Measurements from ENCODE around the gene DPYSL5. TPM values are rescaled to one million over a fixed set of nuclear protein-coding genes. Genes with fewer than 3 reads are reported as not detected.
A peak's percentile ranks its signal among the peaks of the same experiment; 100 is the strongest.

DPYSL5 gene
- total RNA-seq, 2 donors from 2014 or later: not detected

DNA sequence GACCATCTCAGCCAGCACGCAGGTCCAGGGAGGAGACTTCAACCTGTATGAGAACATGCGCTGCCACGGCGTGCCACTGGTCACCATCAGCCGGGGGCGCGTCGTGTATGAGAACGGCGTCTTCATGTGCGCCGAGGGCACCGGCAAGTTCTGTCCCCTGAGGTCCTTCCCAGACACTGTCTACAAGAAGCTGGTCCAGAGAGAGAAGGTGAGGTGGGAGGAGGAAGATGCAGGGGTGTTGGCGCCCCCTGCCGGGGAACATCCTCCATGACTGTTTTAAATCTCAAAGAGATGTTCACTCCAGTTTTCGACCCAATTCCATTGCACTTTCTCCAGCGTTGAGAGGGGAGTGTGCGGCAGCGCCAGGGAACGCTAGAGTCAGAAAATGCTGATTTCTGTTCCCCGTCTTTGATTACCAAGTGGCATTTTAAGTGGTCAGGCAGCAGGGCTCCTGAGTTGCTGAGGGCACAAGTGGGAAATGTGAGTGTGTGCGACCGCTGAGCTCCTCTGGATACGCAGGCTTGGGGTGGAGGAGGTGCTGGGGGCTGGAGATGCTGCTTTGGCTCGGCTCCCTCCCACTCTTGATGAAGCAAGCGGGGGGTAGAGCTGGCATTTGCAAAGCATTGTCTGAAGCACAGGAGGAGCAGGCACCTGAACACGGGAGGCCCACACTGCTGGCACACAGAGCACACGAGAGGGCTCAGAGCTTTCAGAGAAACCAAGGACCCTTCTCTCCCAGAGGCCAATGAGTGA is 94.8 kb downstream of the DPYSL5 start:
- intact Hi-C loops (cut with DNase I): loop anchor here (1.0 to 5.0 kb wide), 2 partner anchors 95 to 96 kb away; partner anchors contain the start of gene DPYSL5 (in 1 of the 2)
- DNase-seq (peak; percentile 70), ATAC-seq (peak; percentile 34 to 41)

DNA sequence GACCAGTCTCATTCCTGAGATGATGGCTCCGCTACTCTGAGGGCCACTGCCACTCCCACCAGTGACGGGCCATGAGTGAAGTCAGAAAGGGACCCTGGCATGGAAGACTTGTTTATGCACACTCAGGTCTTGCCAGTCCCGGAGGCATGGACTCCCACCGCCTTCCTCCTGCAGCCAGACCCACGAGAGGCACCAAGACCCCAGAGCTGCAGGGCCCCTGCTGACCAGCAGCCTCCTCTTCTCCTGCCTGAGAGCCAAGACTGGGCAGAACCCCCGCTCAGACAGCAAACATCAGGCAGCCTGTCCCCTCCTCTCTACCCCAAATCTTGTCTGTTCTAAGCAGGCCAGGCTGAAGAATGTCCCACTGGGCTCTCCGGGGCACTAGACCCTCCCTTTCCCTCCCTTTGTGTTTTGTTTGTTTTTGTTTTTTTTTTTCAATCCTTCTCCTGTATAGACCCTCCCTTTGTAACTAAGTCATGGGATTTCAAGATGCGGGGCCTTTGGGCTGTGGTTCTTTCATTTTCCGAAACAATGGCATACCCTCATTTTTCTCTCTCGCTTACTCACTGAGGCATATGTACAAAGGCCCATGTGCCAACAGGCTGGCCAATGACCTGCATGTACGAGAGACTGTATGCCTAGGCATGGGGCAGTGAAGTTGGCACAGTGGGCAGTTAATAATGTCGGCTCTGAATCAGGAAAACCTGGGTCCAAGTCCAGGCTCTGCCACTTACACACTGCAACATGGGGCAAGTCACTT is 98.2 kb downstream of the DPYSL5 start:
- ATAC-seq (no peak), DNase-seq (no peak)
- intact Hi-C loops (cut with DNase I): no loop called here

DNA sequence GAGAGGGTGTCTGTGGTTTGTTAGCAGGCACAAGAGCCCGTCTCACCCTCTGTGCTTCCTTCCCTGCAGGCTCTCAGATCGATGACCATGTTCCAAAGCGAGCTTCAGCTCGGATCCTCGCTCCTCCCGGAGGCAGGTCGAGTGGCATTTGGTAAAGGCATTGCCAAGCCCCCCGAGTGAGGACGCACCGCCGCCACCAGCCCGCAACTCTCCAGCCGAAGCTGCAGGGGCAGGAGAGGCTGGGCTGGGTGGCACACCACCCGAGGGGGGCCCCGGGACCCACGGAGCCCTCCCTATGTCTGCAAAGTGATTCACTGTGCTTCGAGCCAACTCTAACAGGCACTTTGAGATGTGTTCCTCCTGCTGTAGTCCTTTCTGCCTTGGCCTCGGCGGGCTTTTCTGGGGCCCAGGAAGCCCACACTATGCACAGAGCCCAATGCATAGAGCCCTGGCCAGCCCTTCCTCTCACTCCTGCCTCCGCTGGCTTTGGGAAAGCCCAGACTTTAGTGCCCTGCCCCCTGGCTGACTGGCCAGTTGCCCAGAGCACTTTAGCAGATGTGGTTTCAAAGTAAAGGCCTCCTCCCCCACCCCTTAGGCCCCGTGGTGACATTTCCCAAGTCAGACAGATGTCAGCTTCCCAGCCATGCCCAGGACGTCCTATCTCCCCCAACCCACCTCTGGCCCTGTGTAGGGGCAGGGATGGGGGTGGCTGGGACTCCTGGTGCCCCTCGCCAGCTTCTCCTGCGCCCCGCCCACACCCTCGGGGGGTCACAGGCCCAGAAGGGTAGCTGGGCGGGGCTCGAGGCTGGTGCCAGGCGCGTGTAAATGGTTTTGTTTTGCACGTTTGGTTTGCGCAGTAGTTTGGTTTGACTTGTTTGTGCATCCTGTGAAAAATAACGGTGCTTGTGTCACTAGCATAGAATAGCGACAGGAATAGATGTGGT is 99.2 kb downstream of the DPYSL5 start:
- DNase-seq: no peak
- intact Hi-C loops (cut with DNase I): no loop called here
- peak; percentile 64 to 76 for ATAC-seq

DNA sequence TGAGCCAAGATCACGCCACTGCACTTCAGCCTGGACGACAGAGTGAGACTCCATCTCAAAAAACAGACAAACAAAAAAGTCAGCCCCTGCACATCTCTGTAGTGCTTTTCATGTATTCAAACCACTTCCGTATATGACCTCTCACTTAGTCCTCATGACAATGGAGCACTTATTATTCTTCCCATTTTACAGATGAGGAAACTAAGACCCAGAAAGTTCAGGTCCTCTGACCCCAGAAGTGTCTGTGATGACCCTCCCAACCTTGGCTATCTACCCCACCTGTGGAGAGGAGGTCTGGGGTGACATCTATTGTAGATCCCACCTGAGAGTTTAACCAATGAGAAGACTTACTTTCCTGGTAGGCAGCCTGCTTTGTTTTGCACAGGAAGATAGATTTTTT is 100.9 kb downstream of the DPYSL5 start:
- intact Hi-C loops (cut with DNase I): no loop called here
- DNase-seq (no peak), ATAC-seq (no peak)

DNA sequence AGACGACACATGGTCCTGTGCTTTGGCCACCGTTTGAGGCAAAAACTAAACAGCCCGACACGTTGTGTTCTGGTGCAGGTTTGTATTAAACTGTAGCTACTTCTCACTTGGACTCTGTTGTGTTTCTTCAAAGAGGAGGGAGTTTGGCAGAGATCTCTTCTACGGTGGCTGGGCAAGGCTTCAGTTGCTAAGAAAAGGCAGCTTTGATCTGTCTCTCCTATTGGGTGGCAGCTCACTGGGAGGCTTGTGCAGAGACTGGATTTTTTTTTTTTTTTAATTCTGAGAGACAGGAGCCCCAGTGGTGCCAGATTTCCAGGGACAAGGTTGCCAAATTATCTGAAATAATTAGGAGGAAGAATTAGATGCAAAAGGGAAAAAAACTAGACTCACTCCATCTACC is 102.3 kb downstream of the DPYSL5 start:
- DNase-seq (no peak), ATAC-seq (no peak)
- intact Hi-C loops (cut with DNase I): no loop called here

DNA sequence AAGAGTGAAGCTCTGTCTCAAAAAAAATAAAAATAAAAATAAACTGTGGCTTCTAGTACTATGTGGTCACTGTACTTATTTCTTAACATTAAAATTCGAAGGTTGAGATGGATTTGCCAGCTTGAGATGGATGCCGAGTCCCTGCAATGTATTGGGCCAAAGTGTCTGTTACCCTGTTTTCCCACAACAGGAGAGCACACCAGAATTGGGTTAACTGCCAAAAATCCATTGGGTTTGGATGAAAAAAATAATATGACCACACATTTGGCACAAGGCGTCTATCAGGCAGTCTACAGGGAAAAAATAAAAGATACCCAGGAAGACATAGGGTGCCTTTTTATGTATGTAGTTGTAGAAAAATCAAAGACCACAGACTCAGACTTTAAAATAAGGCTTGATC is 103.3 kb downstream of the DPYSL5 start:
- no peak for ATAC-seq
- no peak for DNase-seq
- intact Hi-C loops (cut with DNase I): no loop called here

DNA sequence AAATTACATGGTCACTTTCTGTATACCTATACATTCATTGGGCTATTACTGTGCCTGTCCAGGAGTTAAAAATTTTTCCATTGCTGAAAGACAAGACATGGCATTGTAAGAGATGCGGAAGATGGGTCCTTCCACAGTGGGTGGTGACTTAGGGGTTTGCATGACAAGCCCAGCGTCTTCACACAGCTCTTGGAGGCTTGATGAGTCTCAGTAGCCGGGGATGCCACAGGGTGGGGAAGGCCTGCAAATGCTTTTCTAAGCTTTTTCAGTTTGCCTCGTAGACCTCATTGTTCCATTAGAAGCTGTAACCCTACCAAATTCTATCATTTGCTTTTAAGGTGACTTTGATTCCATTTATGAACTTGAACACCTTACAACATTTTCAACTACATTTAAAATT is 104.4 kb downstream of the DPYSL5 start:
- DNase-seq (no peak), ATAC-seq (no peak)
- intact Hi-C loops (cut with DNase I): no loop called here

DNA sequence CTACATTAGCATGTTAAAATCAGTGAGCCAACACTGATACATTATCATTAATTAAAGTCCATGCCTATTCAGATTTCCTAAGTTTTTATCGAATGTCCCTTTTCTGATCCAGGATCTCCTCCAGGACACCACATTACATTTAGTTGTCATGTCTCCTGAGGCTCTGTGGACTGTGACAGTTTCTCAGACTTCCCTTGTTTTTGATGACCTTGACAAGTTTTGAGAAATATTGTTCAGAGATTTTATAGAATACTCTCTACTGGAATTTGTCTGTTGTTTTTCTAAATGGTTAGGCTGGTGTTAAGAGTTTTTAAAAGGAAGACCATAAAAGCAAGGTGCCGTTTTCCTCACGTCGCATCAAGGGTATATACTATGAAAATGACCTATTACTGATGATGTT is 106.2 kb downstream of the DPYSL5 start:
- intact Hi-C loops (cut with DNase I): no loop called here
- ATAC-seq (no peak), DNase-seq (no peak)

DNA sequence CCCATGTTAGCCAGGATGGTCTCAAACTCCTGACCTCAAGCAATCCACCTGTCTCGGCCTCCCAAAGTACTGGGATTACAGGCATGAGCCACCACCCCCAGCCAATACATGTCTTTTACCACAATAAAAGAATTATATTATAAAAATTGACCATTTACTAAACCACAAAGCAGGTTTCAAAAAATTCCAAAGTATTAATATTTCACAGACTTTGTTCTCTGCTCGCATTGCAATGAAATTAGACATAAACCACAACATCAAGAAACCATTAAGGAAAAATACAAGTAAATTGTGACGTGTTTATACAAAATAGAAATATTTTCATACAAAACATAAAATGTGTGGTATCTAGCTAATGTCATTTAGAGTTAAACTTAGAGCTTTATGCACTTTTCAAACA is 109.1 kb downstream of the DPYSL5 start:
- intact Hi-C loops (cut with DNase I): no loop called here
- no peak for DNase-seq
- ATAC-seq: no peak

DNA sequence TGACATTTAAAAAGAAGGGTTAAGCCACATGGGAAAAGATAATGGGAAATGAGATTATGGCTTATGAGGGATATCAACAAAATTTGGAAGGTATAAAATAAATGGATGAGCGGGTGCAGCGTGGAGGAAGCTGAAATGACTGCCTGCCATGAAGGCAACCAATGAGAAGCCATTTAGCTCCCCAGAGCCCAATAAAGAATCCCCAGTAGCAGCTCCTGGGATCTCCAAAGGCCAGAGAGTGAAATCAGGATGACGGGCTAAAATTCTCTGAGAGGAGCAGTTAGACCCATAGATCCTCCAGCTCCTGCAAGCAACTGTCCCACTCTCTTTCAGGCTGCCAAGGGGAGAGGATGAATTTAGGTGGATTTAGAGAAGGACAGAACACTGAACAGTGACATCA is 109.6 kb downstream of the DPYSL5 start:
- no peak for DNase-seq
- intact Hi-C loops (cut with DNase I): no loop called here
- no peak for ATAC-seq

DNA sequence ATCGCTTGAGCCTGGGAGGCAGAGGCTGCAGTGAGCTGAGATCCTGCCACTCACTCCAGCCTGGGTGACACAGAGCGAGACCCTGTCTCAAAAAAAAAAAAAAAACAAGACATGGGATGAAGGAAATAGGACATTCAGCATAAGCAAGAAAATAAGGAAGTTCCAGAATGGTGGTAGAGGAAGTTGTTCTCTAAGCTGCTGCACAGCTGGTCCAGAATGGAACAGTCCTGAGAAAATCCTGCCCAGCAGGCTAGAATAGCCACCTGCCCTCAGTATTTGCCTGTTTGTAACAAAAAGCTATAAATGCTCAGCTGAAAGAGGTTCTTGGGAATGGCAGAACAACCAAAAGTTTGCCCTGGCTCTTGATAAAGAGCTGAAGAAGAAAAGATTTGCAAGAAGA is 111.4 kb downstream of the DPYSL5 start:
- ATAC-seq (peak in 1 of 2 donors; percentile 28), DNase-seq (no peak)
- intact Hi-C loops (cut with DNase I): no loop called here

DNA sequence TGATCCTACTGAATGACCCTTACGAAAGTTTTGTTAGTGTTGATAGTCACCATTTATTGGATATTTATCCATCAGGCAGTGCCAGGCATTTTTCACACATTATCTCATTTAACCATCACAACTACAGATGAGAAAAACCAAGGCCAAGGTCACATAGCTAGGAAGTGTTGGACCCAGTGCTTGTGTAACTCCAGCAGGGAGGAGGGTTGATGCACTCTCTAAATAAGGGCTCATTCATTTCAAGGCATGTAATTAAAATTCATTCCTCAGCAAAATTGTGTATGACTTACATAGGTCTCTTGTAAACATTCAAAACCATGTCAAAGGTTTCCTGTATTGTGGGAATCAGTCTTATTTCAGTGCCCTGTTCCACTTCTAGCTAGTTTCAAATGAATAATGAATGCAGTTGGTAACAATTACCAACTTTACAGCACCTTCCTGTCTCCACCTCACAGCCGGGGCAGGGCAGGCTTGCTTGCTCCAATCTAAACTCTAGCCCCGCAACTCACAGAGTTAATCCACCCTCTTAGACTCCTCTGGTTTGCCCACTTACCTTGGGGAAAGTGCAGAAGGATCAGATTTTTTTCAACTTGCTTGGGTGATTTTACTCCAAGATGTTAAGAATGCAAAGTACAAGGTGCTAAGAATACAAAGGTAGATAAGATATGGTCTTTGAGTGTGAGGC is 116.7 kb downstream of the DPYSL5 start:
- no peak for ATAC-seq
- intact Hi-C loops (cut with DNase I): loop anchor here in 1 of 2 donors (5.0 to 10.0 kb wide), 2 partner anchors 53 to 120 kb away; partner anchors contain the start of gene KHK
- no peak for DNase-seq

DNA sequence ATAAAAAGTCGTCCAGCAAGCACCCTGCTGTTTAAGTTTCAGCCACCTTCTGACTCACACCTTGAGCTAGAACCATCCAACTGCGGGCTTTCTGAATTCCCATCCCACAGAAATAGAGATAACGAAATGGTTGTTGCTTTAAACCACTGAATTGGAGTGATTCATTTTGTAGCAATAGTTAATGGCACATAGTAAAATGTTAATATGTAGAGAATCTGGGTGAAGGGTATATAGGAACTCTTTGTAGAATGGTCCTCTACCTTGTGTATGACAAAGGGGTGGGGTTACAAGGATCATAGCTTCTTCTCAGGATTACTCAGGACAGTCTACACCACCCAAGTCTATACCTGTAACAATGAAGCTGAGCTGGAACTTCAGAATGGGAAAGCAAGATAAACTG is 120.1 kb downstream of the DPYSL5 start:
- intact Hi-C loops (cut with DNase I): loop anchor here in 1 of 2 donors (10.0 kb wide), 1 partner anchor 117 kb away; the partner anchor contains the start of gene KHK
- no peak for ATAC-seq
- DNase-seq: no peak

DNA sequence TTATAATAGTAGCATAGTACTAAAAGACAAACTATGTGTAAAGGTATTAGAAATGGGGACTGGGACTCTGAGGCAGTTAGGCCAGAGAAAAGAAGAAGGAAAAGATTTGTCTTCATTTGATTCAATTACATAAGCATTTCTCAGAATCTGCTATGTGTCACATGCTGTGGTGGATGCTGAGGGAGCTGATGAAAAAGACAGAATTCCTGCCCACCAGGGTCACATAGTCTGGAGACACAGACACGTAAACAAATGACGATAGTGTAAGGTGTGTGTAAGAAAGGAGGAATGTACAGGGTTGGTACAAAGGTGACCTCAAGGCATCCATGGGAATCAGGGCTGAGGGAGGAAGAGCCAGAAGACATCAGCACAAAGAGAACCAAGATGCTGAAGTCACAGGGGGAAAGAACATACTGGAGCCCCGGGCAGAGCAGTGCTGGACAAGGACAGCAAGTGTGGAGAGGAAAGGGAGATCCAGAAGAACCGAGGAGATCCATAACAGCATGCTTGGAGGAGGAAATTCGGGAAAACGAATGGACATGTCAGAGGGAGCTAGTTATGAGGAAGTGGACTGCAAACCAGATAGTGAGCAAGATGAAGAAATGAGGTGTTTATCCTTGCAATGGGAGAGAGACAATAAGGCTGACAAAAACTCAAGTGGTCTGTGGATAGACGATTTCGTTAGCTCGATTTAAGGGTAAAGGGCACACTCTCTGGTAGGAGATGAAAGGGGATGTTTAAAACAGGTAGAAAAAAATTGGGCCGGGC is 121.3 kb downstream of the DPYSL5 start:
- ATAC-seq (no peak), DNase-seq (no peak)
- intact Hi-C loops (cut with DNase I): loop anchor here in 1 of 2 donors (10.0 kb wide), 1 partner anchor 116 kb away; the partner anchor contains the start of gene KHK

DNA sequence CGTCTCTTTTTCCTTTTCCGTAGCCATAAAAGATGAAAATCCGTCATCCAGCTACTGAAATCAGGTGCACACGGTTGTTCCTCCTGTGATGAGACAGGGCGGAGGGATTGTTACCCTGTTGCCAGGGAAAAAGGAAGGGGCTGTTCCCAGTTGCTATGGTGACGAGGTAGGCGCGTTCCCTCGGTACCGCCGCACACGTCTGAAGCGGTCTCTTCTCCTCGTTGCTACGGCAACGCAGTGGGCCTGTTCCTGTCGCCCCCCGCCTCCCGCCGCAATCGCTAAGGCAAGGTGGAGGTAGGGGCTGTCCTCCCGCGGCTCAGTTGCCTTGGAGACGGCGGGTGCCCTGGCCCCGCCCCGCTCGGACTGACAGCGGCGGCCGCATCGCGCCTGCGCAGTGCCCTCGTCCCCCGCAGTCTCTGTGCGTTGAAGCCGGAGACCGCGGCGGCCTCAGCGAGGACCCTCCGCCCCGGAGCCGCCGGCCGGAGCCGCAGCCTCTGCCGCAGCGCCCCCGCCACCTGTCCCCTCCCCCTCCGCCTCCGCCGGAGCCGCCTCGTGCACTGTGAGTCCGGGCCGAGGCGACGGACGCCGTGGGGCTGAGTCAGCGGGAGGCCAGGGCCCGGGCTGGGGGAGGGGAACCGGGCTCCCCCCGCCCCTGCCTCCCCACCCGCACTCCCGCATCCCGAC is 122.5 kb downstream of the DPYSL5 start, which contains the start of gene MAPRE3:
MAPRE3 (plus strand) TSS at position 394 of the 684 bp plus-strand sequence. CDS start 51,582 bp downstream, outside the sequence.
- ATAC-seq (peak; percentile 96), DNase-seq (peak; percentile 80)
- intact Hi-C loops (cut with DNase I): no loop called here

DNA sequence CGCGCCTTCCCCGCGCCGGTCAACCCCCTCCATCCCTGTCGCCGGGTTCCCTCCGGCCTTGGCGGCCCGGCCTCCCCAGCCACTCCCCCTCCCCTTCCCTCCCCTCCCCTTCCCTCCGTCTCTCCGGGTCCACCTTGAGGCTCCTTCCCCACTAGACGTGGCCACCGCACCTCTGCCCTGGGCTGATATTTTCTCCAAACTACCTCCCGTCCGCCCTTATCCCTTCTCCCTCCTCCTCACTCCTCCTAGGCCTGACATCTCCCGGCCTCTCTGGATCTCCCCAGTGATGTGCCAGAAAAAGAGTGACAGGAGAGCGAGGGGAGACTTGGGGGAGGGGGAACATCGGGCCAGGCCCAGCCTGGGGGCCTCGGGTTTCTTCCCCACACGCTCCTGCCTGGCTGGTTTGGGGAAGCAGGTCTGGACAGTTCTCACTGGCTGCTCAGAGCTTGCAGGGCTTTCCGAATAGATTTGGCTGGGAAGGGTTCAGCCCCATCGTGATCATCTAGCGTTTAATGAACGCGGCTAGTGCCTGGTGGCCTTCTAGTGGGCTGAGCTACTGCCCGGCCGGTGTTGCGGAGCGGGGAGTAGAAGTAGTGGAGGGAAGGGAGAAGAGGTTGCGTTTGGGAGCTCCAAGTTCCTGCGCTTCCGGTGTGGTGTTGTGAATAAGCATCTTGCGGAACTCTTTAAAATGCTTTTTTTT is 123.1 kb downstream of the DPYSL5 start:
- ATAC-seq (peak; percentile 40 to 48), DNase-seq (no peak)
- intact Hi-C loops (cut with DNase I): no loop called here
